Keratinocyte (primary cell): ENCODE results near the gene TTI1. TPM values are rescaled to one million over a fixed set of nuclear protein-coding genes. Genes with fewer than 3 reads are reported as not detected.

Experiments used
- DNase-seq: peaks from one replicate; pipeline ENCODE4 v3.0.0-alpha.2; 2011; ENCODE audit warnings: low read depth, missing footprints, low spot score
- FAIRE-seq: peaks from 2 replicates; lab custom pipeline; 2011; peaks lifted over from hg19 to GRCh38; lab: Jason Lieb, UNC
- H2AFZ ChIP-seq: 2 replicates; pipeline ENCODE4 v1.6.0; 2012; ENCODE audit warnings: low read length, control low read depth, inconsistent platforms; ENCODE audit not compliant: control insufficient read depth
- H3K27ac ChIP-seq: 2 replicates; pipeline ENCODE4 v1.5.1; 2011; ENCODE audit warnings: low read length; ENCODE audit not compliant: control insufficient read depth, insufficient read depth
- H3K27me3 ChIP-seq: 3 replicates; pipeline ENCODE4 v1.6.0; 2011; ENCODE audit warnings: low read length; ENCODE audit not compliant: control insufficient read depth, insufficient read depth; ENCODE audit errors: extremely low read depth
- H3K36me3 ChIP-seq, 2 experiments: 2 replicates in 1 of 2; 3 replicates in 1 of 2; pipeline ENCODE4 v1.5.1; 2011; ENCODE audit warnings: low read length in 2 of 2, mild to moderate bottlenecking in 1 of 2; ENCODE audit not compliant: control insufficient read depth in 2 of 2, insufficient read depth in 2 of 2; ENCODE audit errors: extremely low read depth in 1 of 2
- H3K4me1 ChIP-seq: 3 replicates; pipeline ENCODE4 v1.5.1; 2011; ENCODE audit warnings: low read length; ENCODE audit not compliant: control insufficient read depth, insufficient read depth; ENCODE audit errors: extremely low read depth
- H3K4me2 ChIP-seq: 3 replicates; pipeline ENCODE4 v1.6.0; 2011; ENCODE audit warnings: low read depth, low read length; ENCODE audit not compliant: control insufficient read depth, insufficient read depth; ENCODE audit errors: extremely low read depth
- H3K4me3 ChIP-seq, 3 experiments: fragments of 200-600 bp in 1 of 3; sonication (generic) in 1 of 3; 2 replicates in 2 of 3; 3 replicates in 1 of 3; pipeline ENCODE4 v1.5.1; 2011 to 2016; ENCODE audit warnings: low read length in 3 of 3, mild to moderate bottlenecking in 3 of 3, control low read depth in 2 of 3, inconsistent platforms in 1 of 3, low read depth in 1 of 3, mixed read lengths in 1 of 3, mixed run types in 1 of 3, moderate library complexity in 1 of 3; ENCODE audit not compliant: control insufficient read depth in 2 of 3, insufficient read depth in 2 of 3; ENCODE audit errors: extremely low read depth in 1 of 3
- H3K79me2 ChIP-seq: 2 replicates; pipeline ENCODE4 v1.6.0; 2012; ENCODE audit warnings: low read length; ENCODE audit not compliant: control insufficient read depth, insufficient read depth
- H3K9ac ChIP-seq: 3 replicates; pipeline ENCODE4 v1.6.0; 2011; ENCODE audit warnings: low read length; ENCODE audit not compliant: control insufficient read depth, insufficient read depth; ENCODE audit errors: extremely low read depth
- H3K9me1 ChIP-seq: 3 replicates; pipeline ENCODE4 v1.6.0; 2011; ENCODE audit warnings: low read length; ENCODE audit not compliant: control insufficient read depth, insufficient read depth; ENCODE audit errors: extremely low read depth
- H3K9me3 ChIP-seq: 2 replicates; pipeline ENCODE4 v1.5.1; 2012; ENCODE audit warnings: low read depth, low read length; ENCODE audit not compliant: control insufficient read depth
- H4K20me1 ChIP-seq: 3 replicates; pipeline ENCODE4 v1.6.0; 2011; ENCODE audit warnings: low read length; ENCODE audit not compliant: control insufficient read depth, insufficient read depth; ENCODE audit errors: extremely low read depth
- CTCF ChIP-seq, 3 experiments: IDR thresholded peaks in 1 of 3; conservative IDR thresholded peaks in 1 of 3; optimal IDR thresholded peaks in 1 of 3; 2 replicates in 2 of 3; 3 replicates in 1 of 3; pipeline versions ENCODE3 to v1.5.1; 2011; ENCODE audit warnings: low read length in 3 of 3, mild to moderate bottlenecking in 3 of 3, moderate library complexity in 2 of 3, control low read depth in 1 of 3, inconsistent platforms in 1 of 3; ENCODE audit not compliant: insufficient read depth in 2 of 3; ENCODE audit errors: extremely low read depth in 1 of 3
- EZH2 ChIP-seq: IDR thresholded peaks from one replicate; pipeline ENCODE4 v1.6.1; 2012; ENCODE audit warnings: inconsistent platforms, mild to moderate bottlenecking, low read length, moderate library complexity
- dilution Hi-C: fragments of 300-500 bp; cut with MboI; formaldehyde crosslinking; loops from one replicate; pipeline ENCODE4 v1.7.0; 2020; ENCODE audit warnings: low sequenced_read_pairs; ENCODE audit not compliant: extremely low pct_ligation_motif_present
- polyA plus RNA-seq, 5 experiments: library from polyadenylated mRNA; depleted of rRNA in 3 of 5; stranded (reverse) in 3 of 5; stranded (forward) in 1 of 5; unstranded in 1 of 5; fragments of >200 nt; gene quantifications; 1 replicate in 1 of 5; 2 replicates in 3 of 5; 3 replicates in 1 of 5; pipeline versions ENCODE4 v1.2.1 to v1.2.3, GENCODE V29; 2011 to 2012; ENCODE audit warnings: missing spikeins in 2 of 5, low read depth in 1 of 5, low replicate concordance in 1 of 5

Gene TTI1
- polyA plus RNA-seq, 1 donor (not counting 4 experiments of a cell fraction or from before 2014, with no cell fraction given): 13.5 TPM

- no peaks in the 10 kb centered on the region for H3K9me3 ChIP-seq
- peaks cover 64% of the 10 kb centered on the region for H3K79me2 ChIP-seq
- peaks cover 2% of the 10 kb centered on the region for H3K9me1 ChIP-seq
- FAIRE-seq (no peak), DNase-seq (no peak)
- H3K4me3 ChIP-seq: no peak overlapping the region
- H3K4me1 ChIP-seq: peaks cover 23% of the 10 kb centered on the region
- H3K4me2 ChIP-seq: no peak overlapping the region
- H3K36me3 ChIP-seq: peaks cover 7 to 12% of the 10 kb centered on the region in 2 experiments
- dilution Hi-C loops: no loop called here
- no peak overlapping the region for H2AFZ ChIP-seq
- no peaks in the 10 kb centered on the region for H3K27me3 ChIP-seq
- H4K20me1 ChIP-seq: no peaks in the 10 kb centered on the region
- H3K27ac ChIP-seq: peak overlapping the region; percentile 58
- no peak overlapping the region for H3K9ac ChIP-seq
- TF ChIP-seq CTCF (optimal IDR thresholded peaks at IDR 0.05 in 1 of 3, IDR thresholded peaks at IDR 0.05 in 1 of 3, conservative IDR thresholded peaks at IDR 0.05 in 1 of 3; ENCODE audit: extremely low read depth in 1 of 3, insufficient read depth in 2 of 3, low read length in 3 of 3): no peak
- TF ChIP-seq EZH2: no peak
Observed at GRCh38 chr20:38050686-38051085, 17.4 kb upstream of the TTI1 start.

DNA sequence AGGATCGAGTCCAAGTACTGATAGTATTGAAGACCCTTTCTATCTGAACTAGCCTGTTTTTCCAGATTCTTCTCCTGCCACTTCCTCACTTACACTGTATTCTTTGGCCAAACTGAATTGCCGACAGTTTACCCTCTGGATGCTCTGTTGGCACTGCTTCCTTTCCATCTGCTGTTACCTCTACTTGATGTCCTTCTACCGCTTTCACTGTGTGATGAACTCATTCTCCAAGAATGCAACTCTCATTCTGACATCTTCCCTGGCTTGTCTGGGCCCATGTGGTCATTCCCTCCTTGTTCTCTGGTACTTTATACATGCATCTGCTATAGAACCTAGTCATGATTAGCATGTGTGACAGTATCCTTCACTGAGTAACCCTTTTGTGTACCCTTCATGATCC lies 16.5 kb upstream of the TTI1 start:
- peaks cover 67% of the 10 kb centered on the region for H3K79me2 ChIP-seq
- TF ChIP-seq EZH2: no peak
- TF ChIP-seq CTCF (optimal IDR thresholded peaks at IDR 0.05 in 1 of 3, IDR thresholded peaks at IDR 0.05 in 1 of 3, conservative IDR thresholded peaks at IDR 0.05 in 1 of 3; ENCODE audit: extremely low read depth in 1 of 3, insufficient read depth in 2 of 3, low read length in 3 of 3): no peak
- no peak overlapping the region for H3K9ac ChIP-seq
- peaks cover 8 to 14% of the 10 kb centered on the region in 2 experiments for H3K36me3 ChIP-seq
- H3K27me3 ChIP-seq: no peaks in the 10 kb centered on the region
- peak; percentile 98 for FAIRE-seq
- H3K4me3 ChIP-seq: peak overlapping the region in 1 of 3 experiments; percentile 22
- H3K4me1 ChIP-seq: peaks cover 23% of the 10 kb centered on the region
- peaks cover 2% of the 10 kb centered on the region for H3K9me1 ChIP-seq
- DNase-seq: peak; percentile 79
- dilution Hi-C loops: no loop called here
- peak overlapping the region; percentile 59 for H3K4me2 ChIP-seq
- H3K9me3 ChIP-seq: no peaks in the 10 kb centered on the region
- no peak overlapping the region for H2AFZ ChIP-seq
- H3K27ac ChIP-seq: peak overlapping the region; percentile 58
- H4K20me1 ChIP-seq: no peaks in the 10 kb centered on the region
